GM12878 (cell line): ENCODE measurements around the gene MPST. TPM values are rescaled to one million over a fixed set of nuclear protein-coding genes. Genes with fewer than 3 reads are reported as not detected.

Experiments
- ATAC-seq: fragments of 200-7000 bp; cut with Tn5 transposase; 3 replicates; pipeline ENCODE4 v1.9.1; 2020; ENCODE audit warnings: mild to moderate bottlenecking, moderate library complexity
- BruUV-seq: library from RNA; stranded (reverse); fragments of 400-500 nt; replicated peaks from 2 replicates; lab custom pipeline; 2021; lab: Mats Ljungman, UMichigan
- CTCF ChIA-PET: fragments of 300-600 bp; sonication (Branson Sonifier 250); formaldehyde crosslinking; extraction: SDS; loops from one replicate; lab custom pipeline; 2021; ENCODE audit warnings: inconsistent platforms; lab: Yijun Ruan, JAX
- POLR2A ChIA-PET: fragments of 350-600 bp; formaldehyde crosslinking; extraction: SDS; loops from one replicate; lab custom pipeline; 2021; ENCODE audit warnings: inconsistent platforms; lab: Charles Lee
- RAD21 ChIA-PET: fragments of 300-600 bp; sonication (Branson Sonifier 250); formaldehyde crosslinking; loops from one replicate; lab custom pipeline; 2023; ENCODE audit warnings: antibody characterized with exemption; ENCODE audit not compliant: unreplicated experiment; lab: Charles Lee
- SMC1A ChIA-PET: fragments of 300-600 bp; sonication (Branson Sonifier 250); formaldehyde crosslinking; loops from one replicate; lab custom pipeline; 2023; ENCODE audit not compliant: unreplicated experiment, uncharacterized antibody; lab: Charles Lee
- DNase-seq: peaks from one replicate; pipeline ENCODE4 v3.0.0-alpha.2; 2011; ENCODE audit warnings: low read depth, low spot score
- FAIRE-seq: peaks from 3 replicates; lab custom pipeline; 2011; peaks lifted over from hg19 to GRCh38; lab: Jason Lieb, UNC
- H2AFZ ChIP-seq: 2 replicates; pipeline ENCODE4 v1.6.0; 2011; ENCODE audit warnings: low read depth, low read length, control low read depth; ENCODE audit not compliant: control insufficient read depth
- H3K27ac ChIP-seq: 2 replicates; pipeline ENCODE4 v1.5.1; 2011; ENCODE audit warnings: control low read depth; ENCODE audit not compliant: control insufficient read depth, insufficient read depth
- H3K27me3 ChIP-seq, 2 experiments: replicated peaks in 1 of 2; 2 replicates each; pipeline versions ENCODE4 v1.6.0 to v1.6.1; 2011; ENCODE audit warnings: low read length in 1 of 2; ENCODE audit not compliant: control insufficient read depth in 2 of 2, insufficient read depth in 2 of 2
- H3K36me3 ChIP-seq, 2 experiments: 2 replicates each; pipeline ENCODE4 v1.5.1; 2011; ENCODE audit warnings: low read length in 1 of 2; ENCODE audit not compliant: control insufficient read depth in 2 of 2, insufficient read depth in 2 of 2
- H3K4me1 ChIP-seq: 2 replicates; pipeline ENCODE4 v1.6.1; 2011; ENCODE audit warnings: mild to moderate bottlenecking, low read length, moderate library complexity, mixed read lengths; ENCODE audit not compliant: control insufficient read depth, insufficient read depth
- H3K4me2 ChIP-seq: 2 replicates; pipeline ENCODE4 v1.6.0; 2011; ENCODE audit warnings: control low read depth; ENCODE audit not compliant: control insufficient read depth, insufficient read depth
- H3K4me3 ChIP-seq: fragments of 200-600 bp; sonication (generic); 2 replicates; pipeline ENCODE4 v1.5.1; 2016
- H3K79me2 ChIP-seq: 2 replicates; pipeline ENCODE4 v1.6.0; 2011; ENCODE audit warnings: low read length; ENCODE audit not compliant: control insufficient read depth, insufficient read depth
- H3K9ac ChIP-seq: 2 replicates; pipeline ENCODE4 v1.8.0; 2011; ENCODE audit warnings: low read length, control low read depth, mixed read lengths; ENCODE audit not compliant: control insufficient read depth, insufficient read depth
- H3K9me3 ChIP-seq: replicated peaks from 3 replicates; pipeline ENCODE4 v1.5.1; 2011; ENCODE audit warnings: mild to moderate bottlenecking, low read length; ENCODE audit not compliant: control insufficient read depth, insufficient read depth
- H4K20me1 ChIP-seq: 2 replicates; pipeline ENCODE4 v1.6.0; 2011; ENCODE audit not compliant: control insufficient read depth, insufficient read depth
- BRCA1 ChIP-seq: IDR thresholded peaks from 2 replicates; pipeline ENCODE4 v1.6.1; 2011; ENCODE audit warnings: low read depth, low read length, improper control_type of control experiment
- CUX1 ChIP-seq: IDR thresholded peaks from 2 replicates; pipeline ENCODE4 v1.6.1; 2012; ENCODE audit warnings: improper control_type of control experiment, low read depth, low read length; ENCODE audit not compliant: insufficient replicate concordance
- TAF1 ChIP-seq: IDR thresholded peaks from 2 replicates; pipeline ENCODE4 v1.6.1; 2011; ENCODE audit warnings: mild to moderate bottlenecking, low read depth, low read length, borderline replicate concordance
- YY1 ChIP-seq: IDR thresholded peaks from 2 replicates; pipeline ENCODE4 v1.6.1; 2011; ENCODE audit warnings: low read depth, mild to moderate bottlenecking, low read length
- ZBTB11 ChIP-seq: fragments of 450-650 bp; formaldehyde crosslinking; IDR thresholded peaks from 2 replicates; pipeline ENCODE4 v1.5.0; 2022; ENCODE audit warnings: mild to moderate bottlenecking, missing genetic modification characterization
- ZNF687 ChIP-seq: fragments of 450-650 bp; IDR thresholded peaks from 2 replicates; pipeline ENCODE4 v1.6.1; 2017; ENCODE audit warnings: mild to moderate bottlenecking, moderate library complexity
- WGBS: methylation state at CpG from one replicate; pipeline ENCODE4 v1.1.6; 2016; ENCODE audit warnings: low lambda C conversion rate; ENCODE audit not compliant: insufficient replicate concordance, insufficient coverage; ENCODE audit errors: missing lambda C conversion rate; 5-methylcytosine and 5-hydroxymethylcytosine counted together
- in situ Hi-C: fragments of 300-500 bp; cut with MboI; formaldehyde crosslinking; loops from 9 replicates; pipeline ENCODE4 v1.14.3; 2018; ENCODE audit warnings: mixed read lengths
- intact Hi-C: fragments of 100-400 bp; cut with micrococcal nuclease; formaldehyde crosslinking; loops from one replicate; pipeline ENCODE4 v1.14.2; 2022; ENCODE audit not compliant: unreplicated experiment
- polyA plus RNA-seq, 11 experiments: library from polyadenylated mRNA; depleted of rRNA in 4 of 11; unstranded in 6 of 11; stranded (reverse) in 5 of 11; fragments of >200 nt; fragmentation: Nextera tagmentation in 4 of 11; fragmentation: Illumina TruSeq in 1 of 11; extraction: Ambion mirVana in 4 of 11; extraction: Trizol in 1 of 11; gene quantifications; 1 replicate in 1 of 11; 2 replicates in 10 of 11; pipeline versions ENCODE4 v1.2.1 to v1.2.3, GENCODE V29; 2011 to 2016; ENCODE audit warnings: inconsistent platforms in 2 of 11, missing spikeins in 2 of 11, low read depth in 1 of 11
- total RNA-seq, 4 experiments: library from RNA; depleted of rRNA in 3 of 4; stranded (reverse); fragments of >200 nt in 3 of 4; fragmentation: Illumina TruSeq in 1 of 4; extraction: Trizol in 1 of 4; gene quantifications; 2 replicates each; pipeline versions ENCODE4 v1.2.1 to v1.2.3, GENCODE V29; 2013 to 2021

MPST gene
- total and polyA plus RNA-seq, 10 of the 15 experiments (the other 5 are each of a cell fraction or from before 2014, with no cell fraction given) = 0.95 to 88.7 (median 38.5) TPM

- no peak for TF ChIP-seq ZNF687
- 0 out of 2 replicates have a peak, but pooled peaks have one; percentile 21 for TF ChIP-seq YY1
These were observed 41.5 kb downstream of the MPST start (continued) for GRCh38 chr22:37060801-37061610.

- in situ Hi-C loops (no loop called here), intact Hi-C loops (no loop called here)
- 63% methylated on average over 10 of the region's 10 CpGs for WGBS
- H3K36me3 ChIP-seq = peaks cover 0 to 2% of the 10 kb centered on the region in 2 experiments; a peak in 2 of 4 replicates
- BruUV-seq = TSS peak; percentile 57
- SMC1A ChIA-PET = no interaction called here
- no peak overlapping the region for H3K4me3 ChIP-seq
- H3K4me1 ChIP-seq = peaks cover 11% of the 10 kb centered on the region
- DNase-seq (no peak), FAIRE-seq (no peak), ATAC-seq (no peak)
- H3K4me2 ChIP-seq = no peak overlapping the region
- POLR2A ChIA-PET = no interaction called here
- H2AFZ ChIP-seq = no peak overlapping the region
- no peaks in the 10 kb centered on the region for H4K20me1 ChIP-seq
- no peaks in the 10 kb centered on the region for H3K79me2 ChIP-seq
- no peak overlapping the region for H3K9ac ChIP-seq
- no peaks in the 10 kb centered on the region for H3K27me3 ChIP-seq
- H3K27ac ChIP-seq = no peak overlapping the region
- CTCF ChIA-PET = interaction anchor here (0.6 to 1.4 kb wide), 2 partner anchors 15 to 18 kb away, joined by 3 read pairs; no protein-coding TSS in a partner anchor
- RAD21 ChIA-PET = no interaction called here
- no peaks in the 10 kb centered on the region for H3K9me3 ChIP-seq
- TF ChIP-seq CUX1 (no peak), ZBTB11 (CRISPR knock-in tag) (no peak), TAF1 (no peak), BRCA1 (no peak)
These were observed 42.3 kb downstream of the MPST start for GRCh38 chr22:37061611-37062375.
